PC-3 (cell line): ENCODE measurements around the gene ANKRD10. TPM values are rescaled to one million over a fixed set of nuclear protein-coding genes. Genes with fewer than 3 reads are reported as not detected.

Experiments used
- ATAC-seq: fragments of 200-7000 bp; cut with Tn5 transposase; 2 replicates; pipeline ENCODE4 v1.9.1; 2020; ENCODE audit warnings: mild to moderate bottlenecking, moderate library complexity
- BruUV-seq: library from RNA; stranded (reverse); fragments of 400-500 nt; replicated peaks from 2 replicates; lab custom pipeline; 2021; lab: Mats Ljungman, UMichigan
- CTCF ChIA-PET: fragments of 300-600 bp; sonication (Branson Sonifier 250); formaldehyde crosslinking; loops from one replicate; lab custom pipeline; 2022; ENCODE audit warnings: antibody characterized with exemption; lab: Charles Lee
- POLR2A ChIA-PET: fragments of 300-600 bp; sonication (Branson Sonifier 250); formaldehyde crosslinking; loops from one replicate; lab custom pipeline; 2022; ENCODE audit warnings: antibody characterized with exemption; ENCODE audit not compliant: unreplicated experiment; lab: Charles Lee
- DNase-seq: peaks from one replicate; pipeline ENCODE4 v3.0.0-alpha.2; 2015
- H2AFZ ChIP-seq: fragments of 300-600 bp; sonication (generic); 2 replicates; pipeline ENCODE4 v1.6.0; 2016; ENCODE audit warnings: antibody characterized with exemption, low read length
- H3F3A ChIP-seq: fragments of 300-600 bp; sonication (generic); one replicate; pipeline ENCODE4 v1.6.0; 2017; ENCODE audit warnings: antibody characterized with exemption, low read length, control low read depth, mild to moderate bottlenecking; ENCODE audit not compliant: unreplicated experiment
- H3K27ac ChIP-seq: fragments of 300-600 bp; sonication (generic); 2 replicates; pipeline ENCODE4 v1.5.1; 2016; ENCODE audit warnings: mild to moderate bottlenecking, low read length
- H3K27me3 ChIP-seq: fragments of 300-600 bp; sonication (generic); 2 replicates; pipeline ENCODE4 v1.6.1; 2016; ENCODE audit warnings: low read length, mixed read lengths
- H3K36me3 ChIP-seq: fragments of 300-600 bp; sonication (generic); 2 replicates; pipeline ENCODE4 v1.6.1; 2016; ENCODE audit warnings: low read depth, mixed run types, low read length, mixed read lengths
- H3K4me1 ChIP-seq: fragments of 300-600 bp; sonication (generic); 2 replicates; pipeline ENCODE4 v1.5.1; 2016; ENCODE audit warnings: low read length; ENCODE audit not compliant: insufficient read depth
- H3K4me2 ChIP-seq: fragments of 300-600 bp; sonication (generic); 2 replicates; pipeline ENCODE4 v1.6.0; 2016; ENCODE audit warnings: low read length
- H3K4me3 ChIP-seq: fragments of 300-600 bp; sonication (generic); 2 replicates; pipeline ENCODE4 v1.5.1; 2016; ENCODE audit warnings: mild to moderate bottlenecking, low read length, mixed read lengths
- H3K79me2 ChIP-seq: fragments of 300-600 bp; sonication (generic); 2 replicates; pipeline ENCODE4 v1.6.1; 2017; ENCODE audit warnings: low read length, mixed read lengths
- H3K9ac ChIP-seq: fragments of 300-600 bp; sonication (generic); 2 replicates; pipeline ENCODE4 v1.6.0; 2016; ENCODE audit warnings: mild to moderate bottlenecking, low read length
- H3K9me2 ChIP-seq: fragments of 300-600 bp; sonication (generic); replicated peaks from 2 replicates; pipeline ENCODE4 v1.6.1; 2016; ENCODE audit warnings: mixed run types, low read length, mixed read lengths
- H3K9me3 ChIP-seq: fragments of 300-600 bp; sonication (generic); 2 replicates; pipeline ENCODE4 v1.6.1; 2016; ENCODE audit warnings: low read length, mixed read lengths
- H4K20me1 ChIP-seq: fragments of 300-600 bp; sonication (generic); 2 replicates; pipeline ENCODE4 v1.6.1; 2016; ENCODE audit warnings: low read length, mixed read lengths
- CTCF ChIP-seq: fragments of 300-600 bp; sonication (generic); conservative IDR thresholded peaks from 2 replicates; pipeline ENCODE4 v1.5.1; 2017; ENCODE audit warnings: antibody characterized with exemption, low read depth, mild to moderate bottlenecking, low read length
- EZH2 ChIP-seq: fragments of 300-600 bp; sonication (generic); IDR thresholded peaks from one replicate; pipeline ENCODE4 v1.6.1; 2017; ENCODE audit warnings: antibody characterized with exemption, mild to moderate bottlenecking, low read length; ENCODE audit not compliant: unreplicated experiment
- EZH2phosphoT487 ChIP-seq: fragments of 300-600 bp; sonication (generic); IDR thresholded peaks from 2 replicates; pipeline ENCODE4 v1.6.1; 2018; ENCODE audit warnings: mild to moderate bottlenecking, antibody characterized with exemption, low read length, borderline replicate concordance
- intact Hi-C: fragments of 100-400 bp; cut with micrococcal nuclease; formaldehyde crosslinking; loops from 2 replicates; pipeline ENCODE4 v1.9.0; 2023
- total RNA-seq: library from RNA; depleted of rRNA; stranded (reverse); fragments of >200 nt; gene quantifications from 2 replicates; pipeline ENCODE4 v1.2.3, GENCODE V29; 2014

Gene ANKRD10
- total RNA-seq, 1 experiment from 2014 or later: 60.2 TPM

GRCh38 chr13:110836605-110836903 lies 78.3 kb downstream of the ANKRD10 start:
- no peaks in the 10 kb centered on the region for H3K27me3 ChIP-seq
- H3K4me1 ChIP-seq: peaks cover 6% of the 10 kb centered on the region
- POLR2A ChIA-PET: no interaction called here
- CTCF ChIA-PET: no interaction called here
- intact Hi-C loops: no loop called here
- DNase-seq (no peak), ATAC-seq (no peak)
- no peak overlapping the region for H3K4me3 ChIP-seq
- no peak for TF ChIP-seq EZH2
- H2AFZ ChIP-seq: no peak overlapping the region
- no peak overlapping the region for H3K27ac ChIP-seq
- H3K9me3 ChIP-seq: no peaks in the 10 kb centered on the region
- no peak overlapping the region for H3K9ac ChIP-seq
- H3K79me2 ChIP-seq: no peaks in the 10 kb centered on the region
- no peaks in the 10 kb centered on the region for H3K9me2 ChIP-seq
- no peaks in the 10 kb centered on the region for H3K36me3 ChIP-seq
- no peaks in the 10 kb centered on the region for H4K20me1 ChIP-seq
- H3K4me2 ChIP-seq: no peak overlapping the region
- BruUV-seq: no TSS peak
- no peaks in the 10 kb centered on the region for H3F3A ChIP-seq

- Histone ChIP-seq H3K9me2 (no peaks in the 10 kb centered on the region), H3K4me3 (no peak overlapping the region), H3K27ac (no peak overlapping the region), H3K79me2 (no peaks in the 10 kb centered on the region), H3K4me2 (no peak overlapping the region), H3K36me3 (no peaks in the 10 kb centered on the region), H3K4me1 (0 out of 2 replicates have a peak, but pooled peaks cover under 1% of the 10 kb centered on the region), H3K9ac (no peak overlapping the region), H3F3A (no peaks in the 10 kb centered on the region), H2AFZ (no peak overlapping the region), H4K20me1 (no peaks in the 10 kb centered on the region), H3K27me3 (no peaks in the 10 kb centered on the region), H3K9me3 (no peaks in the 10 kb centered on the region)
- intact Hi-C loops: no loop called here
- TF ChIP-seq EZH2: no peak
- no peak for TF ChIP-seq CTCF
- no peak for TF ChIP-seq EZH2phosphoT487
- ATAC-seq (no peak), DNase-seq (no peak)
- ChIA-PET POLR2A (no interaction called here), CTCF (no interaction called here)
- BruUV-seq: no TSS peak
Observed at GRCh38 chr13:110835721-110836604, 78.9 kb downstream of the ANKRD10 start.

GRCh38 chr13:110834572-110834971 lies 80.3 kb downstream of the ANKRD10 start:
- Histone ChIP-seq H2AFZ (no peak overlapping the region), H3K4me1 (no peaks in the 10 kb centered on the region)
- BruUV-seq: no TSS peak

More at GRCh38 chr13:110834572-110834971, 80.3 kb downstream of the ANKRD10 start:
- Histone ChIP-seq H3K4me2 (no peak overlapping the region), H3K4me3 (no peak overlapping the region), H3K9ac (no peak overlapping the region), H3F3A (no peaks in the 10 kb centered on the region), H3K9me2 (no peaks in the 10 kb centered on the region), H3K27me3 (no peaks in the 10 kb centered on the region), H3K9me3 (no peaks in the 10 kb centered on the region), H3K36me3 (no peaks in the 10 kb centered on the region), H3K27ac (no peak overlapping the region), H3K79me2 (no peaks in the 10 kb centered on the region), H4K20me1 (no peaks in the 10 kb centered on the region)
- intact Hi-C loops: no loop called here
- ATAC-seq (no peak), DNase-seq (no peak)
- CTCF ChIA-PET: no interaction called here
- POLR2A ChIA-PET: no interaction called here
- TF ChIP-seq EZH2phosphoT487 (no peak), CTCF (no peak), EZH2 (no peak)
